PFSK-1 (cell line): ENCODE data around the gene ZNF20.

Source experiments
- FOXP2 ChIP-seq: optimal IDR thresholded peaks from 2 replicates; pipeline ENCODE3; 2011; ENCODE audit warnings: borderline replicate concordance, control low read depth, inconsistent platforms; ENCODE audit not compliant: insufficient read depth; ENCODE audit errors: extremely low read length, extremely low read depth
- POLR2AphosphoS5 ChIP-seq: IDR thresholded peaks from 2 replicates; pipeline ENCODE4 v1.6.1; 2012; ENCODE audit warnings: low read depth, mild to moderate bottlenecking, control low read depth, low read length, moderate library complexity
- REST ChIP-seq, 2 experiments: IDR thresholded peaks; 2 replicates each; pipeline versions ENCODE4 v1.6.1 to v1.8.0; 2011 to 2012; ENCODE audit warnings: low read depth in 2 of 2, low read length in 2 of 2, control low read depth in 1 of 2, inconsistent platforms in 1 of 2, mild to moderate bottlenecking in 1 of 2, moderate library complexity in 1 of 2; ENCODE audit not compliant: insufficient read depth in 1 of 2
- SIN3A ChIP-seq: IDR thresholded peaks from 2 replicates; pipeline ENCODE4 v1.6.1; 2012; ENCODE audit warnings: mild to moderate bottlenecking, low read length, moderate library complexity, borderline replicate concordance; ENCODE audit not compliant: insufficient read depth
- TAF1 ChIP-seq: IDR thresholded peaks from 2 replicates; pipeline ENCODE4 v1.6.1; 2012; ENCODE audit warnings: low read length, control low read depth, borderline replicate concordance; ENCODE audit not compliant: insufficient read depth

The ZNF20 gene

GRCh38 chr19:12162882-12163806 lies 23.0 kb upstream of the ZNF20 start, which contains the start of gene ZNF136:
Gene ZNF136, plus strand, starts transcription at chr19:12163096. Its CDS starts 108 bp downstream, at chr19:12163204.
- peak; percentile 79; the same call in 1 of the 2 replicates for TF ChIP-seq POLR2AphosphoS5
- TF ChIP-seq REST (IDR thresholded peaks at IDR 0.05; ENCODE audit: insufficient read depth in 1 of 2, low read depth in 2 of 2, low read length in 2 of 2) = no peak
- TF ChIP-seq SIN3A = 0 out of 2 replicates have a peak, but pooled peaks have one; percentile 47

GRCh38 chr19:12162513-12162881 lies 22.3 kb upstream of the ZNF20 start:
- TF ChIP-seq FOXP2 = no peak
- no peak for TF ChIP-seq TAF1
- TF ChIP-seq POLR2AphosphoS5 = no peak
- no peak for TF ChIP-seq REST (IDR thresholded peaks at IDR 0.05; ENCODE audit: insufficient read depth in 1 of 2, low read depth in 2 of 2, low read length in 2 of 2)

DNA sequence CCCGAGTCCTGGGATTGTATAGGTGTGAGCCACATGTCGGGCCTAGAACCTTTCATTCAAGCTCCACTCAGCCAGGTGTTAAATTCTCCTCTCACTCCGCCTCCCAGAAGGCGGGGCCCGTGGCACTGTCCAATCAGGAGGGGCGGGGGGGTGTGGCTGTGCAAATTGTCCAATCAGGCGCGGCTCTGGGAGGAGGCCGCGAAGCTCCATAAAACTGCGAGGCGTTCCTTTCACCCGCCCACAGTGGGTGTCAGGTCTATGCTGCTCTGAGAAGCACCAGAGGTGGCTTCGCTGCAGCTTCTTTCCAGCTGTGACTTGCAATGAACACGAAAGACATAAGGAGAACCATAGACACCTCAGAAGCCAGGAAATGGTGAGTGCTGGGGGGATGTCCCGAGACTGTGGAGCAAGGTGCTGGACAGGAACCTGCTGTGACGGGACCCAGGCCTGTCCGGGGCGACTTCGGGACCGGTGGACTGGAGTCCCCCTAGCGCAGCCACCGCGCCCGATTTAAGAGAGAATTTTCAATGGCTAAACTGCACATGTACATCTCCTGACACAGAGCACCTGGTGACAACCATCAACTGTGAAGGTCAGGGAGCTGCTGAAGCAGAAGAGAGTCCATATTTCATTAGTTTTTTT lies 19.7 kb upstream of the ZNF20 start:
- TF ChIP-seq SIN3A = no peak
- TF ChIP-seq POLR2AphosphoS5 = no peak
- TF ChIP-seq FOXP2 = no peak
- no peak for TF ChIP-seq REST (IDR thresholded peaks at IDR 0.05; ENCODE audit: insufficient read depth in 1 of 2, low read depth in 2 of 2, low read length in 2 of 2)
- no peak for TF ChIP-seq TAF1

DNA sequence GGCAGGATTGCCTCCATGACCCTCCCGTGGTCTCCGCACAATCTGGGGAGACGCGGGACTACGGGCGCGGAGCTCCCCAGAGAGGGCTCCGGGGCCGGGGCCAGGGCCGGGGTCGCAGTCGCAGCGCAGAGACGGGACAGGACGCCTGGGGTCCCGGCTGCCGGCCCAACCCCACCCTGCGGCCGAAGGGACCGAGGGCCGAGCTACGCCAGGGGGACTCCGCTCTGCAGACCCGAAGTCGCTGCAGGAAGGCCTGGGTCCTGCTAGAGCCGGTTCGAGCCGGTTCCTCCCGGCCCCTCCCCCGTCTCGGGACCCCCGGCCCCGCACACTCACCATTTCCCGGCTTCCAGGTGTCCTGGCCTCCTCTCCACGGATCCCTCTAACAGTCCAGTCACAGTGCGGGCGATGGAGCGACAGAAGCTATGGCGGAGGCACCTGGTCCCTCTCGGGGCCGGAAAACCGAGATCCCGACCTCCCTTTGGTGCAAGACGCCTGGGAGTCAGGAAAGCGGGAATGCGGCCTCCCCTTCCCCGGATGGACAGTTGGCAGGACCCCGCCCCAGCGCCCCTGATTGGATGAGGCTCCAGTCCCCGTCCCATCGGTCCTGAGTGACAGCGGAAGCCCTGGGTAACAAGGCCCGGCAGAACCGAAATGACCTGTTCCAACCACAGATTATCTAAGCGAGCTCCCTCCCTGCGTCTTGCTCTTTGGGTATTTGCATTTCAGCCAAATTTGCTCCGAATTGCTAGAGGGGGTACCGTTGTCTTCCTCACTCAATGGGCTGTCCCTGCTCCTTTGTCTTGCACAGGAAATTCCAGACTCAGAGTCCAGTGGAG lies 16.3 kb upstream of the ZNF20 start, which contains the start of gene ZNF625:
TSS of gene ZNF625 (minus strand) at position 512 of the 836 bp plus-strand sequence. CDS start at position 336, 176 bp downstream.
- TF ChIP-seq POLR2AphosphoS5 (peak; percentile 89), TAF1 (peak; percentile 93), FOXP2 (no peak), SIN3A (0 out of 2 replicates have a peak, but pooled peaks have one; percentile 53), REST (IDR thresholded peaks at IDR 0.05; ENCODE audit: insufficient read depth in 1 of 2, low read depth in 2 of 2, low read length in 2 of 2) (0 out of 4 replicates have a peak, but pooled peaks of 1 of the 2 experiments have one; percentile 27)
